ENCODE measurements around the gene NEDD9.

NEDD9 gene

DNA sequence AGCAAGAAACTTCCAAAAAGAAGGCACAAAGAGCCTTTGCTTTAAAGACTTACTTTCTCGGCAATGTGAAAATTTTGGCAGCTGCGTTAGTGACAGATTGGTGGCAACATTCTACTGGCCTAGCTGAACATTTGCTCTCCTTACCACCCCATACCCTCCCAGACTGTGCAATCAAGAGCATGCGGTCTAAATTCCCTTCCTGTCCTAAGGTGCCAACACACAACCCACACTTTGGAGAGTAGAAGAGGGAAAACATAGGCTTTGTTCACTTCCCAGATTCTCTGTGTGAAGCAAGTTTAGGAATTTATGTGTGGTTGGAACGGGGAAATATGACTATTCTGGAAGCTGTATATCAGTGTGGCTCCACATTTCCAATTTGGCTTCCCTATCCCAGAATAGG is 29.8 kb upstream of the NEDD9 start:
- Histone ChIP-seq H3K9me2 (ENCODE audit: low read depth, low read length) (no peaks in the 10 kb centered on the region), H3F3A (ENCODE audit: insufficient read depth, low read length) (no peaks in the 10 kb centered on the region), H3K4me2 (ENCODE audit: low read length) (no peak overlapping the region), H3K4me3 (ENCODE audit: low read depth, low read length, poor library complexity, severe bottlenecking) (no peak overlapping the region), H3K27me3 (ENCODE audit: insufficient read depth, low read length) (no peaks in the 10 kb centered on the region), H3K79me2 (ENCODE audit: insufficient read depth, low read length) (no peaks in the 10 kb centered on the region), H3K9me3 (ENCODE audit: low read length) (no peaks in the 10 kb centered on the region), H3K36me3 (ENCODE audit: insufficient read depth, low read length) (no peaks in the 10 kb centered on the region; the same call in 1 of the 2 replicates), H3K9ac (ENCODE audit: low read length) (no peak overlapping the region), H3K27ac (ENCODE audit: low read depth, low read length, poor library complexity, severe bottlenecking) (no peak overlapping the region), H3K4me1 (ENCODE audit: insufficient read depth, low read length, severe bottlenecking) (peaks cover 13% of the 10 kb centered on the region), H4K20me1 (ENCODE audit: insufficient read depth, low read length) (no peaks in the 10 kb centered on the region), H2AFZ (ENCODE audit: low read length) (no peak overlapping the region)
- TF ChIP-seq EZH2 (IDR thresholded peaks at IDR 0.05; ENCODE audit: borderline replicate concordance, low read length): no peak
- TF ChIP-seq CTCF (IDR thresholded peaks at IDR 0.05; ENCODE audit: low read length): no peak

GRCh38 chr6:11260249-11261038 is 28.0 kb upstream of the NEDD9 start:
- H3K4me1 ChIP-seq (ENCODE audit: insufficient read depth, low read length, severe bottlenecking): peaks cover 13% of the 10 kb centered on the region
- no peaks in the 10 kb centered on the region for H3K9me2 ChIP-seq (ENCODE audit: low read depth, low read length)
- H3K27me3 ChIP-seq (ENCODE audit: insufficient read depth, low read length): no peaks in the 10 kb centered on the region
- no peak overlapping the region for H3K4me3 ChIP-seq (ENCODE audit: low read depth, low read length, poor library complexity, severe bottlenecking)
- no peak overlapping the region for H3K27ac ChIP-seq (ENCODE audit: low read depth, low read length, poor library complexity, severe bottlenecking)
- H3K36me3 ChIP-seq (ENCODE audit: insufficient read depth, low read length): no peaks in the 10 kb centered on the region; the same call in 1 of the 2 replicates
- H3F3A ChIP-seq (ENCODE audit: insufficient read depth, low read length): no peaks in the 10 kb centered on the region
- no peak overlapping the region for H2AFZ ChIP-seq (ENCODE audit: low read length)
- no peak for TF ChIP-seq CTCF (IDR thresholded peaks at IDR 0.05; ENCODE audit: low read length)
- TF ChIP-seq EZH2 (IDR thresholded peaks at IDR 0.05; ENCODE audit: borderline replicate concordance, low read length): no peak
- no peaks in the 10 kb centered on the region for H3K79me2 ChIP-seq (ENCODE audit: insufficient read depth, low read length)
- no peak overlapping the region for H3K4me2 ChIP-seq (ENCODE audit: low read length)
- no peaks in the 10 kb centered on the region for H3K9me3 ChIP-seq (ENCODE audit: low read length)
- no peaks in the 10 kb centered on the region for H4K20me1 ChIP-seq (ENCODE audit: insufficient read depth, low read length)
- no peak overlapping the region for H3K9ac ChIP-seq (ENCODE audit: low read length)

DNA sequence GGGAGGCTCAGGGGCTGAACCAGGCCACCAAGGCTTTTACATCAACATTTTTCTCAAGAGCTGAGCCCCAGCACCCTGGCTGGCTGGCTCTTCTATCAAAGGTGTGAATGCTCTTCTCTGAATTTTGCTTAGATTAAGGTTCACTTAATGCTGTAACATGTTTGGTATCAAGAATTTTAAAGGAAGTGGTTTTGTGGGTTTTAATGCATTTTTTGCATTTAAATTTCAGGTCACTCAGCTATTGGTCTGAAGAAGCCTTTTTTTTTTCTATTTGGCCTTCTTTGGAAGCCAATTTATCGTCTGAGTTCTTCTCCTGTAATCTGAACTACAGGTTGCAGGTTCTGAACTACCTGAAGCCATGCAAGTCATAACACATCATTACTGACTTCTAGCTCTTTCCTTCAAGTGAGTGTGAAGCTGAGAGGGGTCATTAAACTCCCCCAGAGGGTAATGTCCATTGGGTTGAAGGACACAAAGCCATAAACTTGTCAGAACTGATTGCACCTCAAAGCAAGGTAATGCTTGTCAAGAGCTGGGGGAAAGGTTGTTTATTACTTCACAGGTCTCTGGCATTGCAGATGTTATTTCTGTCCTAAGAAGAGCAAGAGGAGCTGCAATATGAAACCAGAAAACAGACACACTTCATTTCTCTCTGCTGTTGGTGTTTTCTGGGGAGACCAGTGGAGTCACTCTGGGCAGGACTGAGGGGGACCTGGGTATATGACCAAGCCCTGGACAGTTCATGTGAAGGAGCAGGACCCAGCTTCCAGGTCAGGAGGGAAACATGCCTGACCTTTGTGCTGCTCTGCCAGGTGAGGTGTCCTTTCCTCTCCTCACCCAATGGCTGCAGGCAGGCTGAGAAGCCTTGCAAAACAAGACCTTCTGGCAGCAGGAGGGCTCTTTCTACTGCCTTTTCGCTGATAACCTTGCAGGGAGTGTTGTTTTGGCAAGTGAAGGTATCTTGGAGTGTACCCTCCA is 26.1 kb upstream of the NEDD9 start:
- Histone ChIP-seq H3K4me1 (ENCODE audit: insufficient read depth, low read length, severe bottlenecking) (peaks cover 13% of the 10 kb centered on the region), H4K20me1 (ENCODE audit: insufficient read depth, low read length) (no peaks in the 10 kb centered on the region), H3K4me3 (ENCODE audit: low read depth, low read length, poor library complexity, severe bottlenecking) (no peak overlapping the region), H3K27me3 (ENCODE audit: insufficient read depth, low read length) (no peaks in the 10 kb centered on the region), H2AFZ (ENCODE audit: low read length) (no peak overlapping the region), H3F3A (ENCODE audit: insufficient read depth, low read length) (no peaks in the 10 kb centered on the region), H3K9ac (ENCODE audit: low read length) (no peak overlapping the region), H3K9me3 (ENCODE audit: low read length) (no peaks in the 10 kb centered on the region), H3K4me2 (ENCODE audit: low read length) (no peak overlapping the region), H3K79me2 (ENCODE audit: insufficient read depth, low read length) (no peaks in the 10 kb centered on the region), H3K27ac (ENCODE audit: low read depth, low read length, poor library complexity, severe bottlenecking) (peak overlapping the region; percentile 25), H3K9me2 (ENCODE audit: low read depth, low read length) (no peaks in the 10 kb centered on the region), H3K36me3 (ENCODE audit: insufficient read depth, low read length) (no peaks in the 10 kb centered on the region; the same call in 1 of the 2 replicates)
- TF ChIP-seq EZH2 (IDR thresholded peaks at IDR 0.05; ENCODE audit: borderline replicate concordance, low read length): no peak
- no peak for TF ChIP-seq CTCF (IDR thresholded peaks at IDR 0.05; ENCODE audit: low read length)

Data from OCI-LY1 (cell line).